T47D (cell line): ENCODE data around the gene CELF2.
"Not testable (repeated sequence)": the region's sequence is repeated elsewhere in the genome, so short reads cannot be mapped to it uniquely, and the experiment has no call there.

Source experiments
- DNase-seq, 2 experiments: peaks; one replicate each; pipeline versions ENCODE4 v3.0.0 to v3.0.0-alpha.2; 2011 to 2012; ENCODE audit warnings: low read depth in 1 of 2, low spot score in 1 of 2
- JUND ChIP-seq: IDR thresholded peaks from 2 replicates; pipeline ENCODE4 v1.6.1; 2012; ENCODE audit warnings: low read depth
- in situ Hi-C: cut with HindIII; loops from 2 replicates; pipeline ENCODE4 v1.10.0; 2016; ENCODE audit warnings: low sequenced_read_pairs, low pct_unique_long_range_greater_than_20kb

Gene CELF2

DNA sequence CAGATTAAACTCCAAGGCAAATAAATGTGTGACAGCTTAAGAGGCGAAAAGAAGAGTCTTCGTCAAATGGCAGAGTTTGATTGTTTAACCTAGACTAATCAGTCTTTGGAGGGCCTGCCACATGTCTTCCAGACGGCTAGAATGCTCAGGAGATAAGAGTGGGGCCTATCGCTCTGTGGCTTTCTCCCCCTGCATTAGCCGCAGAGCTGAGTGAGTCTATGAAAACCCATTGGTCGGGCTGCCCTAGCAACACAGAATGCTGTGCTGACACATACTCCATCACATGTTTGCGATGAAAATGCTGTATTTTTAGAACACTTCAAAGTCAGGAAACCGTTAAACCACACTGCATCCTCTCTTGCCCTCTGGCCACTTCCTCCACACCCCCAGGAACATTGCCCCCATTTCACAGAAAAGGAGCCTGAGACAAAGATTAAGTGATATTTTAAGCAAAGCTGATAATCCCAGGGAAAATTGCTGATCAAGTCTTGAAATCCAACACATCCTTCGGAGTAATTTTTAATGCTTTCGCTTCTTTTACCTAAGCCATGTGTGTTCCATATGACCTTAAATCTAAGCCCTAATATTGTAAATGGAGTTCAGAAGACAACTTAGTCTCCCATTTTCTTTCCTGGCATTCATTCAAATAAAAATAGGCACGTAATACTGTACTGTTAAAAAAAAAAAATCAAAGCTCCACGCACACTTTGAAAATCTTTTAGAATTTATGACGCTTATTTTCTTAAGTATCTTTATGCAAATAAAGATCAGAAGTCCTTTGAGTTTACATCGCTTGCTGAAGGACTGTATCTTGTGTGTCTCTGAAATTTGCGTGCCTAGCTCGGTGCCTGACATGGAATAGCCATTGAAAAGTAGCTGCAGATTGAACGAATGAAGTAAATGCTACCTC lies 161.2 kb downstream of the CELF2 start:
- no peak for DNase-seq
- no peak for TF ChIP-seq JUND
- in situ Hi-C loops = no loop called here

DNA sequence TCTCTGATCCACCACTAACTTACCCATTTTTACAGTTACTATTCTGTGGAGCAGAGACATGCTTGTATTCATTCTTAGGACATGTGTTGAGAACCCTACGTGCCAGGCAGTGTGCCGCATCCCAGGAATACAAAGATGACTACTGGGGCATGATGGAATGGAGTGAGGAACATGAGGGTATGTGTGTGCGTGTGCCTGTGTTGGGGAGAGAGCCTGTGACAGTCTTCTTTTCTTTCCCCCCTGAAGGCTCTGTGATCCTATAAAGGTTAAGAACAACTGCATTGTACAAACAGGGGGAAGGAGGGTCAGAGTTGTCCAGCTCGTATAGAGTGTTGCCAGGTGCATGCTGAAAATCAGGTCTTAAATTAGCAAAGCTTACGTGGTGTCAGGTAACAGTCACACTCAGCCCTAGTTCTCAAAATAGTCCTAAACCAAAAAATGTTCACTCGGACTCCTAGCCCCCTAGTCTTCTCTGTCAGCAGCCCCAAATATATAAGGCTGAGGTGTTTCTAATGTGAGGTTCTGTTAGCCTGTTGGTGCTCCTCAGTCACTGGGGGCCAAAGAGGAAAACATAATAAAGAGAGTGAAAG lies 161.9 kb downstream of the CELF2 start:
- in situ Hi-C loops = no loop called here
- DNase-seq = no peak
- no peak for TF ChIP-seq JUND

DNA sequence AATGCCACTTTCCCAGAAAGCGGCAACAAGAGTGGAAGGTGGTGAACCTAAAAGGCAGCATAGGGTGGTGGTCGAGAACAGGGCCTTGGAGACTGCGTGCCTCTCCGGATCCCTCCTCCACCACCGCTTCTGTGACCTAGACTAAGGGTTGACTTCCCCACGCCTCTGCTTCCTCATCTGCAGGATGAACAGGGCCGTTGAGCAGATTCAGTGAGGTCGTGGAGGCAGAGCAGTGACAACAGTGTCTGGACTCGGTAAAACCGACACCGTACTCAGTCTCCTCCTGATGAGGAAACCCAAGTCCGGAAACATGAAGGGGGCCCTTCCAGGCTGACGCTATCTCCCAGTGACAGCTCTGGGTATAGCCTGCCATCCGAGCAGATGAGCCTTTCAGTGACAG lies 162.6 kb downstream of the CELF2 start:
- no peak for DNase-seq
- TF ChIP-seq JUND = no peak
- in situ Hi-C loops = no loop called here

DNA sequence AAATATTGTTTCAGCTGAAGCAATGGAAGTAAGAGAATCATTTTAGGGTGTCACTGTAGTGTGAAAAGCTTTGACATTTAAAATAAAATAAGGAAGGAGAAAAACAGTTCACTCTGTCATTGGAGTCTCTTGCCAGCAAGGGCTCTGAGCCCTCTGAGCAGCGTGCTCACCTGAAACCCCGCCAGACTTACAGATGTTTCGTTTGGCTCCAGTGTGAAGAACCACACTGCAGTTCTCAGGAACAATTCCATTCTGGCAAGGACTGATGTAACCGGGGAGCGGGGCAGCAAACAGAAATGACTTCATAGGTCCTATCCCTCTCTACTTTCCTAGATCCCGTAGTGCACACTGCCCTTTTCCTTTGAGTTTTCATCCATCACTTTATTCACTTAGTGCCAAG lies 164.3 kb downstream of the CELF2 start:
- in situ Hi-C loops = no loop called here
- TF ChIP-seq JUND = no peak
- no peak for DNase-seq

- DNase-seq = no peak
- in situ Hi-C loops = no loop called here
- no peak for TF ChIP-seq JUND
These were observed 165.3 kb downstream of the CELF2 start for GRCh38 chr10:11183015-11183414.

- in situ Hi-C loops = no loop called here
- no peak for DNase-seq
- TF ChIP-seq JUND = no peak
These were observed 166.4 kb downstream of the CELF2 start for GRCh38 chr10:11184093-11184492.

DNA sequence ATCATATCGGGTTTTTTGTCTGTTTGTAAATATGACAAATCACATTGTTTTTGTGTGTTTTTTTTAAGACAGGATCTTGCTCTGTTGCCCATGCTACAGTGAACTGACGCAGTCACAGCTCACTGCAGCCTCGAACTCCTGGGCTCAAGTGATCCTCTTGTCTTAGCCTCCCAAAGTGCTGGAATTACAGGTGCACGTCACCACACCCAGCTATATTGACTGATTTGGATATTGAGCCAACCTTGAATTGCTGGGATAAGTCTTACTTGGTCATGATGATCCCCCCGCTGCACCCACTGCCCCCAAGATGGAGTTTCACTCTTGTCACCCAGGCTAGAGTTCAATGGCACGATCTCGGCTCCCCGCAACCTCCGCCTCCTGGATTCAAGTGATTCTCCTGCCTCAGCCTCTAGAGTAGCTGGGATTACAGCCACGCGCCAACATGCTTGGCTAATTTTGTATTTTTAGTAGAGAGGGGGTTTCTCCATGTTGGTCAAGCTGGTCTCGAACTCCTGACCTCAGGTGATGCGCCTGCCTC lies 167.5 kb downstream of the CELF2 start:
- in situ Hi-C loops, DNase-seq: not testable (repeated sequence)

DNA sequence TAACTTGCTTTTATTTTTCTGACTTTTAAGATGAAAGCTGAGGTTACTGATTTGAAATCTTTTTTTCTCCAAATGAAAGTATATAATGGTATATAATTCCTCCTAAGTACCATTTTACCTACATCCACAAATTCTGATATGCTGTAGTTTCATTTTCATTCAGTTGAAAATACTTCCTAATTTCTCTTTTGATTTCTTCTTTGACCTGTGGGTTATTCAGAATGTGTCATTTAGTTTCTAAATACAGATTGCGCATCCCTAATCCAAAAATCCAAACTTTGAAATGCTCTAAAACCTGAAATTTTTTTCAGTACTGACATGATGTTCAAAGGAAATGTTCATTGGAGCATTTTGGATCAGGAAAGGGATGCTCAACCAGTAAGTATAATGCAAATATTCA lies 168.7 kb downstream of the CELF2 start:
- DNase-seq = no peak
- TF ChIP-seq JUND = no peak
- in situ Hi-C loops = no loop called here

- DNase-seq = no peak
- TF ChIP-seq JUND = no peak
- in situ Hi-C loops = no loop called here
These were observed 172.1 kb downstream of the CELF2 start for GRCh38 chr10:11189582-11190376.

- TF ChIP-seq JUND = no peak
- DNase-seq = no peak
- in situ Hi-C loops = no loop called here
These were observed 173.5 kb downstream of the CELF2 start for GRCh38 chr10:11191190-11191589.

GRCh38 chr10:11191678-11192077 lies 174.0 kb downstream of the CELF2 start:
- no peak for TF ChIP-seq JUND
- no peak for DNase-seq
- in situ Hi-C loops = no loop called here

- TF ChIP-seq JUND = no peak
- DNase-seq = no peak
- in situ Hi-C loops = no loop called here
These were observed 174.8 kb downstream of the CELF2 start for GRCh38 chr10:11192304-11193000.
